GM12878 (cell line): Measurements from ENCODE around the gene NR1I3. TPM values are rescaled to one million over a fixed set of nuclear protein-coding genes. Genes with fewer than 3 reads are reported as not detected.

Experiments
- BCL11A ChIP-seq: IDR thresholded peaks from 2 replicates; pipeline ENCODE4 v1.6.1; 2011; ENCODE audit warnings: low read depth, low read length
- BRCA1 ChIP-seq: IDR thresholded peaks from 2 replicates; pipeline ENCODE4 v1.6.1; 2011; ENCODE audit warnings: low read depth, low read length, improper control_type of control experiment
- CEBPB ChIP-seq, 2 experiments: fragments of 150-350 bp in 1 of 2; IDR thresholded peaks; 2 replicates each; pipeline ENCODE4 v1.6.1; 2012 to 2014; ENCODE audit warnings: low read depth in 2 of 2, low read length in 2 of 2, borderline replicate concordance in 1 of 2, inconsistent platforms in 1 of 2
- CHD1 ChIP-seq: IDR thresholded peaks from 2 replicates; pipeline ENCODE4 v1.6.1; 2012; ENCODE audit warnings: low read depth, low read length, improper control_type of control experiment
- DPF2 ChIP-seq: fragments of 450-650 bp; IDR thresholded peaks from 2 replicates; pipeline ENCODE4 v1.6.1; 2017; ENCODE audit warnings: mild to moderate bottlenecking
- E4F1 ChIP-seq: fragments of 450-650 bp; IDR thresholded peaks from 2 replicates; pipeline ENCODE4 v1.6.1; 2018; ENCODE audit warnings: borderline replicate concordance, mild to moderate bottlenecking; ENCODE audit not compliant: partially characterized antibody
- ETV6 ChIP-seq, 2 experiments: fragments of 450-650 bp in 1 of 2; IDR thresholded peaks in 1 of 2; conservative IDR thresholded peaks in 1 of 2; 2 replicates each; pipeline ENCODE4 v1.6.1; 2014; ENCODE audit warnings: antibody characterized with exemption in 1 of 2, borderline replicate concordance in 1 of 2, low read depth in 1 of 2, mild to moderate bottlenecking in 1 of 2, moderate library complexity in 1 of 2
- FOS ChIP-seq: IDR thresholded peaks from 3 replicates; pipeline ENCODE4 v1.6.1; 2011; ENCODE audit warnings: borderline replicate concordance; ENCODE audit not compliant: insufficient read length; ENCODE audit errors: extremely low read depth
- IRF4 ChIP-seq: IDR thresholded peaks from 2 replicates; pipeline ENCODE4 v1.6.1; 2011; ENCODE audit warnings: low read depth, low read length
- JUNB ChIP-seq: IDR thresholded peaks from 2 replicates; pipeline ENCODE4 v1.6.1; 2016; ENCODE audit warnings: antibody characterized with exemption, mild to moderate bottlenecking
- MEF2B ChIP-seq: fragments of 450-650 bp; IDR thresholded peaks from 2 replicates; pipeline ENCODE4 v1.6.1; 2018; ENCODE audit warnings: mild to moderate bottlenecking, moderate library complexity; ENCODE audit not compliant: partially characterized antibody, poor library complexity, severe bottlenecking
- NBN ChIP-seq: fragments of 450-650 bp; IDR thresholded peaks from 2 replicates; pipeline ENCODE4 v1.6.1; 2016
- NFYA ChIP-seq: IDR thresholded peaks from 2 replicates; pipeline ENCODE4 v1.6.1; 2011; ENCODE audit warnings: low read depth, mild to moderate bottlenecking, low read length, improper control_type of control experiment, borderline replicate concordance
- NR2C1 ChIP-seq: fragments of 450-650 bp; IDR thresholded peaks from 2 replicates; pipeline ENCODE4 v1.6.1; 2017; ENCODE audit warnings: antibody characterized with exemption, mild to moderate bottlenecking, moderate library complexity
- SIN3A ChIP-seq: IDR thresholded peaks from 2 replicates; pipeline ENCODE4 v1.6.1; 2012; ENCODE audit warnings: low read depth, low read length, improper control_type of control experiment
- TARDBP ChIP-seq: IDR thresholded peaks from 2 replicates; pipeline ENCODE4 v1.6.1; 2016; ENCODE audit warnings: borderline replicate concordance
- ZNF207 ChIP-seq: fragments of 450-650 bp; IDR thresholded peaks from 2 replicates; pipeline ENCODE4 v1.6.1; 2014; ENCODE audit warnings: antibody characterized with exemption, mild to moderate bottlenecking, borderline replicate concordance
- ZNF217 ChIP-seq: fragments of 450-650 bp; IDR thresholded peaks from 2 replicates; pipeline ENCODE4 v1.6.1; 2017; ENCODE audit warnings: antibody characterized with exemption, mild to moderate bottlenecking
- ZZZ3 ChIP-seq: IDR thresholded peaks from 2 replicates; pipeline ENCODE4 v1.6.1; 2011; ENCODE audit warnings: low read depth; ENCODE audit not compliant: control insufficient read depth, insufficient read length
- polyA plus RNA-seq, 11 experiments: library from polyadenylated mRNA; depleted of rRNA in 4 of 11; unstranded in 6 of 11; stranded (reverse) in 5 of 11; fragments of >200 nt; fragmentation: Nextera tagmentation in 4 of 11; fragmentation: Illumina TruSeq in 1 of 11; extraction: Ambion mirVana in 4 of 11; extraction: Trizol in 1 of 11; gene quantifications; 1 replicate in 1 of 11; 2 replicates in 10 of 11; pipeline versions ENCODE4 v1.2.1 to v1.2.3, GENCODE V29; 2011 to 2016; ENCODE audit warnings: inconsistent platforms in 2 of 11, missing spikeins in 2 of 11, low read depth in 1 of 11
- total RNA-seq, 4 experiments: library from RNA; depleted of rRNA in 3 of 4; stranded (reverse); fragments of >200 nt in 3 of 4; fragmentation: Illumina TruSeq in 1 of 4; extraction: Trizol in 1 of 4; gene quantifications; 2 replicates each; pipeline versions ENCODE4 v1.2.1 to v1.2.3, GENCODE V29; 2013 to 2021
- TF ChIP-seq, protein P1 (sequence below): fragments of 450-650 bp; formaldehyde crosslinking; IDR thresholded peaks from 2 replicates; pipeline ENCODE4 v1.4.0; 2020; ENCODE audit warnings: mild to moderate bottlenecking, moderate library complexity
- TF ChIP-seq, protein P2 (sequence below): fragments of 450-650 bp; IDR thresholded peaks from 2 replicates; pipeline ENCODE4 v1.6.1; 2016; ENCODE audit warnings: mild to moderate bottlenecking, moderate library complexity, borderline replicate concordance

The NR1I3 gene
- total and polyA plus RNA-seq, 10 of the 15 experiments (the other 5 are each of a cell fraction or from before 2014, with no cell fraction given): 0.13 to 0.52 (median 0.24) TPM; not detected in 7

- TF ChIP-seq IRF4: 0 out of 2 replicates have a peak, but pooled peaks have one; percentile 40
- TF ChIP-seq DPF2: peak; percentile 87; the same call in 1 of the 2 replicates
- no peak for TF ChIP-seq MEF2B
- no peak for TF ChIP-seq BCL11A
- no peak for TF ChIP-seq BRCA1
- no peak for TF ChIP-seq TARDBP
- no peak for TF ChIP-seq FOS
- peak; percentile 80 for TF ChIP-seq ZNF217
- TF ChIP-seq, protein P1, sequence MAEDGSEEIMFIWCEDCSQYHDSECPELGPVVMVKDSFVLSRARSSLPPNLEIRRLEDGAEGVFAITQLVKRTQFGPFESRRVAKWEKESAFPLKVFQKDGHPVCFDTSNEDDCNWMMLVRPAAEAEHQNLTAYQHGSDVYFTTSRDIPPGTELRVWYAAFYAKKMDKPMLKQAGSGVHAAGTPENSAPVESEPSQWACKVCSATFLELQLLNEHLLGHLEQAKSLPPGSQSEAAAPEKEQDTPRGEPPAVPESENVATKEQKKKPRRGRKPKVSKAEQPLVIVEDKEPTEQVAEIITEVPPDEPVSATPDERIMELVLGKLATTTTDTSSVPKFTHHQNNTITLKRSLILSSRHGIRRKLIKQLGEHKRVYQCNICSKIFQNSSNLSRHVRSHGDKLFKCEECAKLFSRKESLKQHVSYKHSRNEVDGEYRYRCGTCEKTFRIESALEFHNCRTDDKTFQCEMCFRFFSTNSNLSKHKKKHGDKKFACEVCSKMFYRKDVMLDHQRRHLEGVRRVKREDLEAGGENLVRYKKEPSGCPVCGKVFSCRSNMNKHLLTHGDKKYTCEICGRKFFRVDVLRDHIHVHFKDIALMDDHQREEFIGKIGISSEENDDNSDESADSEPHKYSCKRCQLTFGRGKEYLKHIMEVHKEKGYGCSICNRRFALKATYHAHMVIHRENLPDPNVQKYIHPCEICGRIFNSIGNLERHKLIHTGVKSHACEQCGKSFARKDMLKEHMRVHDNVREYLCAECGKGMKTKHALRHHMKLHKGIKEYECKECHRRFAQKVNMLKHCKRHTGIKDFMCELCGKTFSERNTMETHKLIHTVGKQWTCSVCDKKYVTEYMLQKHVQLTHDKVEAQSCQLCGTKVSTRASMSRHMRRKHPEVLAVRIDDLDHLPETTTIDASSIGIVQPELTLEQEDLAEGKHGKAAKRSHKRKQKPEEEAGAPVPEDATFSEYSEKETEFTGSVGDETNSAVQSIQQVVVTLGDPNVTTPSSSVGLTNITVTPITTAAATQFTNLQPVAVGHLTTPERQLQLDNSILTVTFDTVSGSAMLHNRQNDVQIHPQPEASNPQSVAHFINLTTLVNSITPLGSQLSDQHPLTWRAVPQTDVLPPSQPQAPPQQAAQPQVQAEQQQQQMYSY (CRISPR knock-in tag): no peak
- TF ChIP-seq, protein P2, sequence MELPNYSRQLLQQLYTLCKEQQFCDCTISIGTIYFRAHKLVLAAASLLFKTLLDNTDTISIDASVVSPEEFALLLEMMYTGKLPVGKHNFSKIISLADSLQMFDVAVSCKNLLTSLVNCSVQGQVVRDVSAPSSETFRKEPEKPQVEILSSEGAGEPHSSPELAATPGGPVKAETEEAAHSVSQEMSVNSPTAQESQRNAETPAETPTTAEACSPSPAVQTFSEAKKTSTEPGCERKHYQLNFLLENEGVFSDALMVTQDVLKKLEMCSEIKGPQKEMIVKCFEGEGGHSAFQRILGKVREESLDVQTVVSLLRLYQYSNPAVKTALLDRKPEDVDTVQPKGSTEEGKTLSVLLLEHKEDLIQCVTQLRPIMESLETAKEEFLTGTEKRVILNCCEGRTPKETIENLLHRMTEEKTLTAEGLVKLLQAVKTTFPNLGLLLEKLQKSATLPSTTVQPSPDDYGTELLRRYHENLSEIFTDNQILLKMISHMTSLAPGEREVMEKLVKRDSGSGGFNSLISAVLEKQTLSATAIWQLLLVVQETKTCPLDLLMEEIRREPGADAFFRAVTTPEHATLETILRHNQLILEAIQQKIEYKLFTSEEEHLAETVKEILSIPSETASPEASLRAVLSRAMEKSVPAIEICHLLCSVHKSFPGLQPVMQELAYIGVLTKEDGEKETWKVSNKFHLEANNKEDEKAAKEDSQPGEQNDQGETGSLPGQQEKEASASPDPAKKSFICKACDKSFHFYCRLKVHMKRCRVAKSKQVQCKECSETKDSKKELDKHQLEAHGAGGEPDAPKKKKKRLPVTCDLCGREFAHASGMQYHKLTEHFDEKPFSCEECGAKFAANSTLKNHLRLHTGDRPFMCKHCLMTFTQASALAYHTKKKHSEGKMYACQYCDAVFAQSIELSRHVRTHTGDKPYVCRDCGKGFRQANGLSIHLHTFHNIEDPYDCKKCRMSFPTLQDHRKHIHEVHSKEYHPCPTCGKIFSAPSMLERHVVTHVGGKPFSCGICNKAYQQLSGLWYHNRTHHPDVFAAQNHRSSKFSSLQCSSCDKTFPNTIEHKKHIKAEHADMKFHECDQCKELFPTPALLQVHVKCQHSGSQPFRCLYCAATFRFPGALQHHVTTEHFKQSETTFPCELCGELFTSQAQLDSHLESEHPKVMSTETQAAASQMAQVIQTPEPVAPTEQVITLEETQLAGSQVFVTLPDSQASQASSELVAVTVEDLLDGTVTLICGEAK: peak; percentile 15; the same call in 1 of the 2 replicates
- peak in 1 of 2 experiments; percentile 90; a peak in 2 of 4 replicates for TF ChIP-seq ETV6 (conservative IDR thresholded peaks at IDR 0.05 in 1 of 2, IDR thresholded peaks at IDR 0.05 in 1 of 2; ENCODE audit: borderline replicate concordance in 1 of 2, low read depth in 1 of 2)
- TF ChIP-seq ZZZ3: no peak
- no peak for TF ChIP-seq E4F1
- TF ChIP-seq CHD1: no peak
- no peak for TF ChIP-seq JUNB
- 0 out of 2 replicates have a peak, but pooled peaks have one; percentile 46 for TF ChIP-seq NBN
- 0 out of 2 replicates have a peak, but pooled peaks have one; percentile 2 for TF ChIP-seq SIN3A
- TF ChIP-seq NFYA: no peak
- no peak for TF ChIP-seq NR2C1
- no peak for TF ChIP-seq CEBPB (IDR thresholded peaks at IDR 0.05; ENCODE audit: borderline replicate concordance in 1 of 2, low read depth in 2 of 2, low read length in 2 of 2)
- no peak for TF ChIP-seq ZNF207
These were observed 52.2 kb downstream of the NR1I3 start (continued) for GRCh38 chr1:161185732-161186311.
